Fibroblast of skin of scalp (primary cell): Measurements from ENCODE around the gene NRSN2.
"Not testable (repeated sequence)": the region's sequence is repeated elsewhere in the genome, so short reads cannot be mapped to it uniquely, and the experiment has no call there.

ENCODE experiments used
- DNase-seq: peaks from one replicate; pipeline ENCODE4 v3.0.0-alpha.2; 2013

The NRSN2 gene

GRCh38 chr20:375265-375889 is 28.5 kb downstream of the NRSN2 start:
- DNase-seq, result no peak

GRCh38 chr20:376089-376488 is 29.2 kb downstream of the NRSN2 start:
- no peak for DNase-seq

- DNase-seq, result no peak
Measured at GRCh38 chr20:376750-377149, 29.8 kb downstream of the NRSN2 start.

GRCh38 chr20:377578-377977 is 30.7 kb downstream of the NRSN2 start:
- DNase-seq, result not testable (repeated sequence)

GRCh38 chr20:378961-379336 is 32.0 kb downstream of the NRSN2 start:
- DNase-seq, result no peak

- peak; percentile 86 for DNase-seq
Measured at GRCh38 chr20:380763-381580, 34.1 kb downstream of the NRSN2 start.

- DNase-seq, result peak; percentile 92
Measured at GRCh38 chr20:381581-382290, 34.8 kb downstream of the NRSN2 start.

- no peak for DNase-seq
Measured at GRCh38 chr20:382291-383115, 35.6 kb downstream of the NRSN2 start.

GRCh38 chr20:383889-384288 is 37.0 kb downstream of the NRSN2 start:
- no peak for DNase-seq

GRCh38 chr20:384723-385122 is 37.8 kb downstream of the NRSN2 start:
- no peak for DNase-seq

GRCh38 chr20:385448-385847 is 38.5 kb downstream of the NRSN2 start:
- DNase-seq, result no peak

GRCh38 chr20:386634-387033 is 39.7 kb downstream of the NRSN2 start:
- DNase-seq, result not testable (repeated sequence)

GRCh38 chr20:387520-387919 is 40.6 kb downstream of the NRSN2 start:
- no peak for DNase-seq

- DNase-seq, result no peak
Measured at GRCh38 chr20:388034-388994, 41.4 kb downstream of the NRSN2 start.

- DNase-seq, result no peak
Measured at GRCh38 chr20:389220-389619, 42.3 kb downstream of the NRSN2 start.

- DNase-seq, result no peak
Measured at GRCh38 chr20:391041-391711, 44.3 kb downstream of the NRSN2 start.

GRCh38 chr20:393296-393695 is 46.4 kb downstream of the NRSN2 start:
- not testable (repeated sequence) for DNase-seq

GRCh38 chr20:396252-396618 is 49.3 kb downstream of the NRSN2 start:
- DNase-seq, result no peak

- DNase-seq, result no peak
Measured at GRCh38 chr20:396619-397431, 49.9 kb downstream of the NRSN2 start.
